Activated CD8-positive, alpha-beta memory T cell treated with anti-CD3 and anti-CD28 coated beads, Interleukin-2, amount 50 U/mL, for 4 hours (primary cell): Measurements from ENCODE around the gene ABCC11.
A peak's percentile ranks its signal among the peaks of the same experiment; 100 is the strongest.

Experiments used
- DNase-seq: peaks from one replicate; pipeline ENCODE4 v3.0.0-alpha.2; 2020

The ABCC11 gene

DNA sequence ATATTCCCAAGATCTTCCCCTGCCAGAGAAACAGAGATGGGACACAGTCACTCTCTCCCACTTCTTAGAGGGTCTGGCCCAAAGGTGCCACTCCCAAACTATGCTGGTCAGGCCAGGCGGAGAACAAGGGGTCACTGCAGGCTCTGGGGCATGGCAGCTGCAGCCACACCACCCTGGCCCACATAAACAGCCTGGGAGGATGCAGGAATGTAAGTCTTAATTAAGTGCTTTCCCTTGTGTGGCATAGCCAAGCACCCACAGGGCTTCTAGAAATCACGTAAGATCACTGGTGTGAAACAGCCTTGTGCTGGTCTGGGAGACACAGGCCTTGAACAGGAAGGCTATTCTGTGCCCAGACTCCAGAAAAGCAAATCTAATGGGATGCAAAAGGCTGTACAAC is 123.1 kb downstream of the ABCC11 start:
- DNase-seq = no peak

DNA sequence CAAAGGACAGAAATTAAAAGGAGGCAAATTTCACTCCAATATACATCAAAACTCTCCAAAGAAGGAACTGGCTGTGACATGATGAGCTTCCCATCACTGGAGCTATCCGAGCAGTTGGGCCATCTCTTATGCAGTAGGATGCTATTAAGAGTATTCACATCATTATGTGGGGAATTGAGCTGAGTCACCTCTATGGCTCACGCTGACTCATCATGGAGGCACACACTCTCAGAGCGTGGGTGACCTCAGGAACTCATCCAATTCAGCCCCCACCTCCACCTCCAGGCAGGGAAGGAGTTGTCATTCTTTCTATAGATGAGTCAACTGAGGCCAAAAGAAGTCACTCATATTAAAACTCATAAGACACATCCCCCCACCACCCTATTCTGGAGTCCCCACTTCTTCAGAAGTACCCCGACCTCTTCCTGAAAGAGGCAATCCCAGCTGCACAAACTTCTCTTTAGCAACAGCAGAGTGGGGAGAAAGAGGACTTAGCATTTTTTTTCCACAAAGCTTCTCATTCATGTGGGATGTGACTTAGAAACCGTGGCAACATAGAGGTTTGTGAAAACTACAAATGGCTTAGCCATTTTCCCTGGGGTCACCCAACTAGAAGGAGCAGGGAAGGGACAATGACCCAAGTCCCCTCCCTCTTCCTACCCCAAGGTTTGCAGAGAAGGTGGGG is 124.1 kb downstream of the ABCC11 start:
- DNase-seq = no peak

DNA sequence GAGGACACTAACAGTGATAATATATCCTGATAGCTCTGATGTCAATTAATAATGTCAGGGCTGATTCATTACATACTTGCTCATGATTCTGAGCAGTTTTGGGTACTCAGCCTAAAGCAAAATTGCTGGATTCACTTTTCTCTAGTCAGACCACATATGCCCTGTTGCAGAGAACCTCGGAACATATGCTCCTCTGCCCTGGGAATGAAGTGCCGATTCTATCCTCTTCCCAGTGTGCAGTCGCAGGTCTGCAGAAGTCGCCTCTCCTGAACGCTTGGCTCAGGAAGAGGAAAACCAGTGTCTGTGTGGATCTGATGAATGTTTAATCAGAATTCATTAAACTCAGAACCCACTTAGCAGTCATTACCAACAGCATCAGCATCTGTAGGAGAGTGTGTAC is 126.1 kb downstream of the ABCC11 start:
- DNase-seq = no peak

DNA sequence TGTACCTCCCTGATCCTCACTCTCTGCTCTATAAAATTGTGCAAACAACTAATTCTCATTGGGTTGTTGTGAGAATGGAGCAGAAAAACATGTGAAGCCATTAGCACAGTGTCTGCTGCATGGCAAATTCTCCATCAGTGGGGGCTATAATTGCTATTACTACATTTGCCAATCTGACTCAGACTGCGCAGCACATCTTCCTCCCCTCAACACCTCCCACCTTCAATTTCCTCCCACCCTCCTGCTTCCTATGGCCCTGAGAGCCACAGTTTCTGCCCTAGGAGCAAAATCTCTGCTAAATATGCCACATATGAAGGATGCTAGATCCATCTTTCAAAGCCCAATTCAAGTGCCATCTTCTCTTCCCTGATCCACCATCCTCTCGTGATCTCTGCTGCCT is 128.5 kb downstream of the ABCC11 start:
- no peak for DNase-seq

DNA sequence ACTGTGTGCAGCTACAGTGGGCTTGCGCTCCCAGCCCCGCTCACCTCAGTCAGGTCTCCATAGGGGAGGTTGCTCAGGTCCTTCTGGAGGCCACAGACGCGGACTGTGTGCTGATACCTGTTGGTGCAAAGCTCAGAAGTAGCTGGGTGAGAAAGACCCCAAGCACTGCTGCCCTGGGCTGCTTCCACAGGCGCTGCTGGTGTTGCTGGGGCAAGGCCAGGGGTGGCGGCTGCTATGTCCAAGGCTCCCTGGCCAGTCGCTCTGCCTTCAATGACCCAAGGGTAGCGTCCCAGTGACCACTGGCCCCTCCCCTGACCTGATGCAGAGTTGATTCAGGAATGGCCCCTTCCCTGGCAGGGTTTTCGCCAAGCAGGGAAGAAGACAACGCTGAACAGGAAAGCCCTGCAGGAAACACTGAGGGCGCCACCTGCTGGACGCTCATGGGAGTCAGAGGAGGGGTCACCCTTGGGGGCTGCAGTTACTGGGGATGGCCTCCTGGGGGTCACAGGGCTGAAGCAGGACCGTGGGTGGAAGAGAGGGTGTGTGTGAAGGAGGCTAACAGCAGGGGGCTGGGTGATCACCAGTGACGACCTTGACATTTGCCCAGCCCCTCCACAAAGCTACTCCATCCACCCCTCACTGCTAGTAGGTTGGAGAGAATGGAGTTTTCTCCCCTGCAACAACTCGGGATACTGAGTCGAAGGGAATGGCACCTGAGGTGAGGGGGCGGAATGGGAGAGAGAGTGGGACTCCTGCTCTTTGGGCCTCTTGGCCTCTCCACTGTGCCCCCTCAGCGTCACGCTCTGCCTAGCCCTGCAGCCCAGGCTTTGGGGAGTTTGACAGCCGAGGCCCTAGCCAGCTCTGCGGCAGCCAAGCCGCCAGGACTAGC is 129.9 kb downstream of the ABCC11 start:
- DNase-seq = peak; percentile 47
